ENCODE data around the gene RARB. TPM values are rescaled to one million over a fixed set of nuclear protein-coding genes. Genes with fewer than 3 reads are reported as not detected.

The RARB gene
- total and polyA plus RNA-seq, 2 donors (not counting 1 experiment from before 2014, with no cell fraction given), result 9.4 to 13.3 TPM

- Histone ChIP-seq H3K27ac (ENCODE audit: insufficient read depth, low read length) (no peak overlapping the region), H3K4me1 (ENCODE audit: control insufficient read depth, extremely low read depth, insufficient read depth, low read length) (no peaks in the 10 kb centered on the region), H4K20me1 (ENCODE audit: control insufficient read depth, extremely low read depth, insufficient read depth, low read length) (no peaks in the 10 kb centered on the region), H3K9me3 (ENCODE audit: control insufficient read depth, insufficient read depth, low read depth, low read length) (no peaks in the 10 kb centered on the region), H3K27me3 (ENCODE audit: control insufficient read depth, insufficient read depth, low read length) (no peaks in the 10 kb centered on the region), H3K4me3 (replicated peaks in 1 of 4; ENCODE audit: control extremely low read depth in 1 of 4, insufficient read depth in 1 of 4, low read depth in 3 of 4, low read length in 4 of 4) (no peak overlapping the region), H3K36me3 (ENCODE audit: control insufficient read depth, insufficient read depth, low read length) (no peaks in the 10 kb centered on the region), H3K9ac (ENCODE audit: insufficient read depth, low read length) (no peak overlapping the region), H2AFZ (ENCODE audit: low read length) (no peak overlapping the region), H3K4me2 (ENCODE audit: extremely low read depth, insufficient read depth, low read length) (no peak overlapping the region), H3K79me2 (ENCODE audit: control insufficient read depth, insufficient read depth, low read length) (no peaks in the 10 kb centered on the region)
- DNase-seq (ENCODE audit: low read depth in 2 of 2), result no peak
- no peak for TF ChIP-seq EZH2 (IDR thresholded peaks at IDR 0.05; ENCODE audit: low read length, missing control alignments)
- TF ChIP-seq CTCF (conservative IDR thresholded peaks at IDR 0.05 in 1 of 2, IDR thresholded peaks at IDR 0.05 in 1 of 2; ENCODE audit: low read depth in 1 of 2, low read length in 2 of 2), result no peak
Observed at GRCh38 chr3:25495304-25495703, 67.2 kb downstream of the RARB start.

- H3K27me3 ChIP-seq (ENCODE audit: control insufficient read depth, insufficient read depth, low read length), result no peaks in the 10 kb centered on the region
- H2AFZ ChIP-seq (ENCODE audit: low read length), result no peak overlapping the region
- TF ChIP-seq CTCF (conservative IDR thresholded peaks at IDR 0.05 in 1 of 2, IDR thresholded peaks at IDR 0.05 in 1 of 2; ENCODE audit: low read depth in 1 of 2, low read length in 2 of 2), result no peak
- TF ChIP-seq EZH2 (IDR thresholded peaks at IDR 0.05; ENCODE audit: low read length, missing control alignments), result no peak
- H3K27ac ChIP-seq (ENCODE audit: insufficient read depth, low read length), result no peak overlapping the region
- no peaks in the 10 kb centered on the region for H3K4me1 ChIP-seq (ENCODE audit: control insufficient read depth, extremely low read depth, insufficient read depth, low read length)
- DNase-seq (ENCODE audit: low read depth in 2 of 2), result peak in 1 of 2 donors; percentile 33
- no peak overlapping the region for H3K9ac ChIP-seq (ENCODE audit: insufficient read depth, low read length)
- no peaks in the 10 kb centered on the region for H3K79me2 ChIP-seq (ENCODE audit: control insufficient read depth, insufficient read depth, low read length)
- H3K9me3 ChIP-seq (ENCODE audit: control insufficient read depth, insufficient read depth, low read depth, low read length), result no peaks in the 10 kb centered on the region
- H3K4me2 ChIP-seq (ENCODE audit: extremely low read depth, insufficient read depth, low read length), result no peak overlapping the region
- H4K20me1 ChIP-seq (ENCODE audit: control insufficient read depth, extremely low read depth, insufficient read depth, low read length), result no peaks in the 10 kb centered on the region
- H3K4me3 ChIP-seq (replicated peaks in 1 of 4; ENCODE audit: control extremely low read depth in 1 of 4, insufficient read depth in 1 of 4, low read depth in 3 of 4, low read length in 4 of 4), result no peak overlapping the region
- no peaks in the 10 kb centered on the region for H3K36me3 ChIP-seq (ENCODE audit: control insufficient read depth, insufficient read depth, low read length)
Observed at GRCh38 chr3:25495726-25496253, 67.7 kb downstream of the RARB start.

GRCh38 chr3:25497096-25497495 lies 69.0 kb downstream of the RARB start:
- Histone ChIP-seq H3K36me3 (ENCODE audit: control insufficient read depth, insufficient read depth, low read length) (no peaks in the 10 kb centered on the region), H2AFZ (ENCODE audit: low read length) (no peak overlapping the region), H3K27me3 (ENCODE audit: control insufficient read depth, insufficient read depth, low read length) (no peaks in the 10 kb centered on the region), H3K4me2 (ENCODE audit: extremely low read depth, insufficient read depth, low read length) (no peak overlapping the region), H3K27ac (ENCODE audit: insufficient read depth, low read length) (no peak overlapping the region), H3K9ac (ENCODE audit: insufficient read depth, low read length) (no peak overlapping the region), H3K79me2 (ENCODE audit: control insufficient read depth, insufficient read depth, low read length) (no peaks in the 10 kb centered on the region), H3K9me3 (ENCODE audit: control insufficient read depth, insufficient read depth, low read depth, low read length) (no peaks in the 10 kb centered on the region), H3K4me3 (replicated peaks in 1 of 4; ENCODE audit: control extremely low read depth in 1 of 4, insufficient read depth in 1 of 4, low read depth in 3 of 4, low read length in 4 of 4) (no peak overlapping the region), H4K20me1 (ENCODE audit: control insufficient read depth, extremely low read depth, insufficient read depth, low read length) (no peaks in the 10 kb centered on the region), H3K4me1 (ENCODE audit: control insufficient read depth, extremely low read depth, insufficient read depth, low read length) (no peaks in the 10 kb centered on the region)
- no peak for TF ChIP-seq EZH2 (IDR thresholded peaks at IDR 0.05; ENCODE audit: low read length, missing control alignments)
- no peak for TF ChIP-seq CTCF (conservative IDR thresholded peaks at IDR 0.05 in 1 of 2, IDR thresholded peaks at IDR 0.05 in 1 of 2; ENCODE audit: low read depth in 1 of 2, low read length in 2 of 2)
- no peak for DNase-seq (ENCODE audit: low read depth in 2 of 2)

All from fibroblast of lung (primary cell).